Measurements from ENCODE around the gene SMG7. TPM values are rescaled to one million over a fixed set of nuclear protein-coding genes. Genes with fewer than 3 reads are reported as not detected.
A peak's percentile ranks its signal among the peaks of the same experiment; 100 is the strongest.

SMG7 gene
- total and polyA plus RNA-seq, 4 donors: 30.5 to 75.6 (median 55.9) TPM

DNA sequence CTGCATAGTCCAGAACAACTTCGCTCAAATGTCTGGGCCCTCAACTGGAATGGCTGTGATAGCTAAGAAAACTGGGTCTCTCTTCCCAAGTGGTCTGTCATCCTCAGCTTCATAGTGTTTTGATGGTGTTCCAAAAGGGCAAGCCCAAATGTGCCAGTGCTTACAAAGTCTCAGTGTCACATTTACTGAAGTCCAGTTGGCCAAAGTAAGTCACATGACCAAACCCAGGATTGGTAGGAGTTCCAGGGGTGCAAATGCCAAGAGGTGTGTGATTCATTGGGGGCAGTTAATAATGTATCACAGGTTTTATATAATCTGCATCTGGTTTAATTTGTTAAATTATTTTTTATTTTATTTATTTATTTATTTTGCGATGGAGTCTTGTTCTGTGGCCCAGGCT is 24.9 kb downstream of the SMG7 start:
- H3K27ac ChIP-seq (ENCODE audit: low read depth, low read length): no peak overlapping the region
- no CpG with 5 or more reads among the region's 2 CpGs for WGBS (ENCODE audit: insufficient coverage)
- no peak overlapping the region for H3K4me3 ChIP-seq (ENCODE audit: low read depth, low read length)
- no peak for DNase-seq (ENCODE audit: low read depth in 4 of 6, low spot score in 6 of 6)
- no peaks in the 10 kb centered on the region for H3K9me3 ChIP-seq (ENCODE audit: control insufficient read depth, insufficient read depth, low read length)
- no peaks in the 10 kb centered on the region for H3K27me3 ChIP-seq (ENCODE audit: control insufficient read depth, insufficient read depth, low read length)
- no peaks in the 10 kb centered on the region for H3K36me3 ChIP-seq (ENCODE audit: control insufficient read depth, insufficient read depth, low read length)
- H3K4me1 ChIP-seq (ENCODE audit: control insufficient read depth, insufficient read depth, low read length): no peaks in the 10 kb centered on the region

DNA sequence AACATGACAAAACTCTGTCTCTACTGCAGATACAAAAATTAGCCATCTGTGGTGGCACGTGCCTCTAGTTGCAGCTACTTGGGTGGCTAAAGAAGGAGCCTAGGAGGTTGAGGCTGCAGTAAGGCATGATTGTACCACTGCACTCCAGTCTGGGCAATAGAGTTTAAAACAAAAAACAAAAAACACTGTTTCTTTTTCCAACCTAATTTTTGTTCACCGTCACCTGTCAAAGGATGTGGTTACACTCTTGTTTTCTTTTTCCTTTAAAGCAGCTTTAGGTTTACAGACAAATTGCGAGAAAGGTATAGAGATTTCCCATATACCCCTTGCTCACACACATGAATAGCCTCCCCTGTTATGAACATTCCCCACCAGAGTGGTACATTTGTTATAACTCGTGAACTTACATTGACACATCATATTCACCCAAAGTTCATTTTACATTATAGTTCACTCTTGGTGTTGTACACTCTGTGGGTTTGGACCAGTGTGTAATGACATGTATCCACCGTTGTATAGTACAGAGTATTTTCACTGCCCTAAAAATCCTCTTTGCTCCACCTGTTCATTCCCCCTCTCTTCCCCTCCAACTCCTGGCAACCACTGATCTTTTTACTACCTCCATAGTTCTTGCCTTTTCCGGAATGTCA is 26.2 kb downstream of the SMG7 start:
- DNase-seq (ENCODE audit: low read depth in 4 of 6, low spot score in 6 of 6): no peak
- Histone ChIP-seq H3K36me3 (ENCODE audit: control insufficient read depth, insufficient read depth, low read length) (no peaks in the 10 kb centered on the region), H3K4me3 (ENCODE audit: low read depth, low read length) (no peak overlapping the region), H3K27me3 (ENCODE audit: control insufficient read depth, insufficient read depth, low read length) (no peaks in the 10 kb centered on the region), H3K4me1 (ENCODE audit: control insufficient read depth, insufficient read depth, low read length) (no peaks in the 10 kb centered on the region), H3K27ac (ENCODE audit: low read depth, low read length) (no peak overlapping the region), H3K9me3 (ENCODE audit: control insufficient read depth, insufficient read depth, low read length) (no peaks in the 10 kb centered on the region)
- 67% methylated on average over 1 of the region's 6 CpGs for WGBS (ENCODE audit: insufficient coverage)

GRCh38 chr1:183505454-183506089 is 33.3 kb downstream of the SMG7 start:
- 40% methylated on average over 1 of the region's 5 CpGs for WGBS (ENCODE audit: insufficient coverage)
- H3K27me3 ChIP-seq (ENCODE audit: control insufficient read depth, insufficient read depth, low read length): no peaks in the 10 kb centered on the region
- no peaks in the 10 kb centered on the region for H3K36me3 ChIP-seq (ENCODE audit: control insufficient read depth, insufficient read depth, low read length)
- peak in 1 of 6 donors; percentile 38 for DNase-seq (ENCODE audit: low read depth in 4 of 6, low spot score in 6 of 6)
- no peaks in the 10 kb centered on the region for H3K9me3 ChIP-seq (ENCODE audit: control insufficient read depth, insufficient read depth, low read length)
- H3K4me1 ChIP-seq (ENCODE audit: control insufficient read depth, insufficient read depth, low read length): no peaks in the 10 kb centered on the region
- H3K4me3 ChIP-seq (ENCODE audit: low read depth, low read length): no peak overlapping the region
- no peak overlapping the region for H3K27ac ChIP-seq (ENCODE audit: low read depth, low read length)

GRCh38 chr1:183506561-183506960 is 34.3 kb downstream of the SMG7 start:
- no peak for DNase-seq (ENCODE audit: low read depth in 4 of 6, low spot score in 6 of 6)
- H3K4me3 ChIP-seq (ENCODE audit: low read depth, low read length): no peak overlapping the region
- H3K36me3 ChIP-seq (ENCODE audit: control insufficient read depth, insufficient read depth, low read length): no peaks in the 10 kb centered on the region
- no peaks in the 10 kb centered on the region for H3K4me1 ChIP-seq (ENCODE audit: control insufficient read depth, insufficient read depth, low read length)
- H3K27me3 ChIP-seq (ENCODE audit: control insufficient read depth, insufficient read depth, low read length): no peaks in the 10 kb centered on the region
- H3K9me3 ChIP-seq (ENCODE audit: control insufficient read depth, insufficient read depth, low read length): no peaks in the 10 kb centered on the region
- H3K27ac ChIP-seq (ENCODE audit: low read depth, low read length): no peak overlapping the region
- 96% methylated on average over 2 of the region's 4 CpGs for WGBS (ENCODE audit: insufficient coverage)

DNA sequence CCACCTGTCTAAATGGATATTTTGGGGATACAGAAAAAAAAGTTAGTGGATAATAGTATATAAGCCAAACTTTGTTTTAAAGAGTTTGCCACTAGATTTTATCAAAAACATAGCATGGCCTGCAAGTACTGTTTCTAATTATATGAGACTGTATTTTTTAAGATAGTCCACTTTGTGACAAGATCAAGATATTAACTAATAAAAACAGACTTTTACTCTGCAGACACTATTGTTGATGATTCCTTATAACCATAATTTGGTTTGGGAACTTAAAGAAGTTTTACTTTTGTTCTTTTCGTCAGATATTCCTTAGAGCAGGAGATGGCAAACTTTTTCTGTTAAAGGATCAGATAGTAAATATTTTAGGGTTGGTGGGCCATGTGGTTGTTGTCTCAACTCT is 36.4 kb downstream of the SMG7 start:
- H3K4me3 ChIP-seq (ENCODE audit: low read depth, low read length): no peak overlapping the region
- no peaks in the 10 kb centered on the region for H3K9me3 ChIP-seq (ENCODE audit: control insufficient read depth, insufficient read depth, low read length)
- H3K27ac ChIP-seq (ENCODE audit: low read depth, low read length): no peak overlapping the region
- DNase-seq (ENCODE audit: low read depth in 4 of 6, low spot score in 6 of 6): no peak
- no peaks in the 10 kb centered on the region for H3K27me3 ChIP-seq (ENCODE audit: control insufficient read depth, insufficient read depth, low read length)
- WGBS (ENCODE audit: insufficient coverage): 100% methylated on average over 1 of the region's 1 CpG
- no peaks in the 10 kb centered on the region for H3K4me1 ChIP-seq (ENCODE audit: control insufficient read depth, insufficient read depth, low read length)
- no peaks in the 10 kb centered on the region for H3K36me3 ChIP-seq (ENCODE audit: control insufficient read depth, insufficient read depth, low read length)

GRCh38 chr1:183512450-183512849 is 40.2 kb downstream of the SMG7 start:
- no CpG with 5 or more reads among the region's 2 CpGs for WGBS (ENCODE audit: insufficient coverage)
- no peaks in the 10 kb centered on the region for H3K4me1 ChIP-seq (ENCODE audit: control insufficient read depth, insufficient read depth, low read length)
- no peaks in the 10 kb centered on the region for H3K27me3 ChIP-seq (ENCODE audit: control insufficient read depth, insufficient read depth, low read length)
- no peaks in the 10 kb centered on the region for H3K36me3 ChIP-seq (ENCODE audit: control insufficient read depth, insufficient read depth, low read length)
- no peak overlapping the region for H3K27ac ChIP-seq (ENCODE audit: low read depth, low read length)
- DNase-seq (ENCODE audit: low read depth in 4 of 6, low spot score in 6 of 6): no peak
- no peaks in the 10 kb centered on the region for H3K9me3 ChIP-seq (ENCODE audit: control insufficient read depth, insufficient read depth, low read length)
- H3K4me3 ChIP-seq (ENCODE audit: low read depth, low read length): no peak overlapping the region

DNA sequence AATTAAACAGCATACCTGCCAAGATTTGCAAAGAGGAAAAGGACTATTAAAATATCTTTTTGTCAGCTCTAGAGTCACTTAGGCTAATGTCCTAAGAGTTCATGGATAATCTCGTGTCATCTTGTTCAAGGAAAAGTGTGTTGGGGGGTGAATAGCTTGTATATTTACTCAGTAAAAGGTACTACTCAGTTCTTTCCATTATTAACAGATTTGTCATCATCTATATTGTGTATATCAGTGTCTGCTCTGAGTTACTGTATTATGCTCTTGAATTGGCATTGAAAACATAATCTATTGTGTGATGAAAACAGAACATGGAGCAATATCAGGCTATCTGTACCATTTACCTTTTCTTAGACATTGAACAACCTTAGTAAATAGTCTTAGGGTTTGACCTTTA is 41.9 kb downstream of the SMG7 start:
- Histone ChIP-seq H3K36me3 (ENCODE audit: control insufficient read depth, insufficient read depth, low read length) (peaks cover 4% of the 10 kb centered on the region), H3K4me3 (ENCODE audit: low read depth, low read length) (no peak overlapping the region), H3K27me3 (ENCODE audit: control insufficient read depth, insufficient read depth, low read length) (no peaks in the 10 kb centered on the region), H3K4me1 (ENCODE audit: control insufficient read depth, insufficient read depth, low read length) (no peaks in the 10 kb centered on the region), H3K27ac (ENCODE audit: low read depth, low read length) (no peak overlapping the region), H3K9me3 (ENCODE audit: control insufficient read depth, insufficient read depth, low read length) (no peaks in the 10 kb centered on the region)
- WGBS (ENCODE audit: insufficient coverage): no CpG with 5 or more reads among the region's 1 CpG
- no peak for DNase-seq (ENCODE audit: low read depth in 4 of 6, low spot score in 6 of 6)

- H3K27me3 ChIP-seq (ENCODE audit: control insufficient read depth, insufficient read depth, low read length): no peaks in the 10 kb centered on the region
- no peaks in the 10 kb centered on the region for H3K4me1 ChIP-seq (ENCODE audit: control insufficient read depth, insufficient read depth, low read length)
- H3K27ac ChIP-seq (ENCODE audit: low read depth, low read length): no peak overlapping the region
- no CpG with 5 or more reads among the region's 2 CpGs for WGBS (ENCODE audit: insufficient coverage)
- peaks cover 4% of the 10 kb centered on the region for H3K36me3 ChIP-seq (ENCODE audit: control insufficient read depth, insufficient read depth, low read length)
- H3K4me3 ChIP-seq (ENCODE audit: low read depth, low read length): no peak overlapping the region
- DNase-seq (ENCODE audit: low read depth in 4 of 6, low spot score in 6 of 6): peak in 1 of 6 donors; percentile 27
- no peaks in the 10 kb centered on the region for H3K9me3 ChIP-seq (ENCODE audit: control insufficient read depth, insufficient read depth, low read length)
Observed at GRCh38 chr1:183515002-183515689, 42.8 kb downstream of the SMG7 start.

DNA sequence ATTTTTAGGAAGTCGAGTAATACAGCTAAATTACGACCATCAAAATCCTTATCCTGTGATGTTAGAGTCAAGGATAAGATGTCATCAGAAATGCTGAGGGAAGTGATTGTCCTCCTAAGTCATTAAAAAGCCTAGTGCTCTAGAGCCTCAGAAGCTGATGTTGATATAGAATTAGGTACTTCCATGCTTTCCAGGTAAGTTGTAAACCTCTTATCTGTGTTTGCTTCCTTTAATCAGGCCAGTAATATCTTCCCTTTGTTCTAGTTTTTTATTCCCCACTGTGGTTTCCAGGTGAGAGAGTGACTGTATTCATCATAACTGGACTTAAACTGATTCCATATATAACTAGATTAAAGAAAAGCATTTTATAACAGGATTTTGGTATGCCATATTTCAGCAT is 44.4 kb downstream of the SMG7 start:
- no peaks in the 10 kb centered on the region for H3K9me3 ChIP-seq (ENCODE audit: control insufficient read depth, insufficient read depth, low read length)
- H3K36me3 ChIP-seq (ENCODE audit: control insufficient read depth, insufficient read depth, low read length): peaks cover 8% of the 10 kb centered on the region
- H3K4me1 ChIP-seq (ENCODE audit: control insufficient read depth, insufficient read depth, low read length): no peaks in the 10 kb centered on the region
- no CpG with 5 or more reads among the region's 2 CpGs for WGBS (ENCODE audit: insufficient coverage)
- DNase-seq (ENCODE audit: low read depth in 4 of 6, low spot score in 6 of 6): no peak
- H3K27ac ChIP-seq (ENCODE audit: low read depth, low read length): no peak overlapping the region
- H3K27me3 ChIP-seq (ENCODE audit: control insufficient read depth, insufficient read depth, low read length): no peaks in the 10 kb centered on the region
- no peak overlapping the region for H3K4me3 ChIP-seq (ENCODE audit: low read depth, low read length)

DNA sequence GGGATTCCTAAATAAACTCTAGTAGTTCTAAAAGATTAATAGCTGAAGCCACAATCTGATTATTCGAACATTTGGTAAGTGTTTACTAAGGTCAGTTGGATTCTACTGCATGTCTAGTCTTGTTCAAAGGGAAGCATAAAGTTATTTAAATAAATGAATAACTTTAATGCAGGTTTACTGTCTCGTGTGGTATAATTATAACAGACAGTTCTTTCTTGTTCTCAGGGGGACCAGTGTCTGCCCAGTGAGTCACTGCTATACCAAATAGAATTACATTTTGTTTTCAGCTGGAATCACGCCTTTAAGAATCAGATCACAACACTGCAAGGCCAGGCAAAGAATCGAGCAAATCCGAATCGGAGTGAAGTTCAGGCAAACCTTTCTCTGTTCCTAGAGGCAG is 45.1 kb downstream of the SMG7 start:
- 100% methylated on average over 1 of the region's 6 CpGs for WGBS (ENCODE audit: insufficient coverage)

More for the DNA sequence above, 45.1 kb downstream of the SMG7 start:
- no peak overlapping the region for H3K27ac ChIP-seq (ENCODE audit: low read depth, low read length)
- peaks cover 8% of the 10 kb centered on the region for H3K36me3 ChIP-seq (ENCODE audit: control insufficient read depth, insufficient read depth, low read length)
- no peaks in the 10 kb centered on the region for H3K4me1 ChIP-seq (ENCODE audit: control insufficient read depth, insufficient read depth, low read length)
- H3K4me3 ChIP-seq (ENCODE audit: low read depth, low read length): no peak overlapping the region
- H3K27me3 ChIP-seq (ENCODE audit: control insufficient read depth, insufficient read depth, low read length): no peaks in the 10 kb centered on the region
- DNase-seq (ENCODE audit: low read depth in 4 of 6, low spot score in 6 of 6): no peak
- no peaks in the 10 kb centered on the region for H3K9me3 ChIP-seq (ENCODE audit: control insufficient read depth, insufficient read depth, low read length)
